ENCODE measurements around the gene NKD2.

The NKD2 gene

GRCh38 chr5:1044117-1044516 lies 35.5 kb downstream of the NKD2 start:
- no peak for DNase-seq (ENCODE audit: low read depth)

GRCh38 chr5:1045960-1046560 lies 37.5 kb downstream of the NKD2 start:
- DNase-seq (ENCODE audit: low read depth): no peak

- DNase-seq (ENCODE audit: low read depth): no peak
Observed at GRCh38 chr5:1047332-1047965, 38.8 kb downstream of the NKD2 start.

- no peak for DNase-seq (ENCODE audit: low read depth)
Observed at GRCh38 chr5:1048162-1048721, 39.6 kb downstream of the NKD2 start.

GRCh38 chr5:1048861-1049838 lies 40.5 kb downstream of the NKD2 start:
- DNase-seq (ENCODE audit: low read depth): no peak

- no peak for DNase-seq (ENCODE audit: low read depth)
Observed at GRCh38 chr5:1050423-1051365, 42.1 kb downstream of the NKD2 start.

GRCh38 chr5:1051366-1051720 lies 42.7 kb downstream of the NKD2 start:
- no peak for DNase-seq (ENCODE audit: low read depth)

GRCh38 chr5:1052076-1052475 lies 43.5 kb downstream of the NKD2 start:
- DNase-seq (ENCODE audit: low read depth): no peak

- no peak for DNase-seq (ENCODE audit: low read depth)
Observed at GRCh38 chr5:1052641-1053390, 44.2 kb downstream of the NKD2 start.

GRCh38 chr5:1053391-1054017 lies 44.9 kb downstream of the NKD2 start:
- DNase-seq (ENCODE audit: low read depth): peak; percentile 40

- no peak for DNase-seq (ENCODE audit: low read depth)
Observed at GRCh38 chr5:1054018-1054798, 45.6 kb downstream of the NKD2 start.

- DNase-seq (ENCODE audit: low read depth): no peak
Observed at GRCh38 chr5:1054799-1055775, 46.5 kb downstream of the NKD2 start.

- DNase-seq (ENCODE audit: low read depth): no peak
Observed at GRCh38 chr5:1055896-1056610, 47.5 kb downstream of the NKD2 start.

- DNase-seq (ENCODE audit: low read depth): no peak
Observed at GRCh38 chr5:1056611-1057484, 48.2 kb downstream of the NKD2 start.

- no peak for DNase-seq (ENCODE audit: low read depth)
Observed at GRCh38 chr5:1057485-1058082, 49.0 kb downstream of the NKD2 start.
